Kidney tubule cell (primary cell): ENCODE results near the gene CCDC136.

Source experiments
- DNase-seq: peaks from one replicate; pipeline ENCODE4 v3.0.0-alpha.2; 2018; ENCODE audit warnings: low spot score

The CCDC136 gene

GRCh38 chr7:128791121-128791971 lies at the start of gene CCDC136:
CCDC136 (plus strand) TSS chr7:128791968; CDS start chr7:128792412, 444 bp downstream.
- peak; percentile 67 for DNase-seq

GRCh38 chr7:128742206-128742605 lies 49.6 kb upstream of the CCDC136 start:
- DNase-seq = no peak

GRCh38 chr7:128743112-128743772 lies 48.5 kb upstream of the CCDC136 start:
- no peak for DNase-seq

- DNase-seq = no peak
These were observed 47.3 kb upstream of the CCDC136 start for GRCh38 chr7:128744366-128744905.

GRCh38 chr7:128745706-128746105 lies 46.1 kb upstream of the CCDC136 start:
- no peak for DNase-seq

GRCh38 chr7:128747327-128748079 lies 44.3 kb upstream of the CCDC136 start:
- DNase-seq = no peak

GRCh38 chr7:128752251-128752650 lies 39.5 kb upstream of the CCDC136 start:
- no peak for DNase-seq

GRCh38 chr7:128755075-128755818 lies 36.5 kb upstream of the CCDC136 start:
- DNase-seq = no peak

- DNase-seq = peak; percentile 53
These were observed 35.8 kb upstream of the CCDC136 start for GRCh38 chr7:128755819-128756476.

GRCh38 chr7:128757203-128757602 lies 34.6 kb upstream of the CCDC136 start:
- DNase-seq = no peak

- DNase-seq = no peak
These were observed 33.2 kb upstream of the CCDC136 start for GRCh38 chr7:128758553-128758952.

- no peak for DNase-seq
These were observed 32.5 kb upstream of the CCDC136 start for GRCh38 chr7:128759242-128759641.

- DNase-seq = peak; percentile 77
These were observed 28.2 kb upstream of the CCDC136 start for GRCh38 chr7:128763541-128763940.

- no peak for DNase-seq
These were observed 24.2 kb upstream of the CCDC136 start for GRCh38 chr7:128767475-128768110.

GRCh38 chr7:128770233-128770632 lies 21.5 kb upstream of the CCDC136 start:
- DNase-seq = no peak

GRCh38 chr7:128773604-128774003 lies 18.2 kb upstream of the CCDC136 start:
- DNase-seq = no peak

- DNase-seq = no peak
These were observed 17.6 kb upstream of the CCDC136 start for GRCh38 chr7:128774029-128774689.

- DNase-seq = no peak
These were observed 16.8 kb upstream of the CCDC136 start for GRCh38 chr7:128774921-128775320.

- no peak for DNase-seq
These were observed 15.9 kb upstream of the CCDC136 start, which contains the start of gene OPN1SW for GRCh38 chr7:128775744-128776474. OPN1SW (minus strand) TSS chr7:128775794; CDS start chr7:128775781, 13 bp downstream.
